ENCODE measurements around the gene HLF. TPM values are rescaled to one million over a fixed set of nuclear protein-coding genes. Genes with fewer than 3 reads are reported as not detected.

The HLF gene
- total and polyA plus RNA-seq, 2 experiments from 2014 or later, result 0.28 TPM; not detected in 1

DNA sequence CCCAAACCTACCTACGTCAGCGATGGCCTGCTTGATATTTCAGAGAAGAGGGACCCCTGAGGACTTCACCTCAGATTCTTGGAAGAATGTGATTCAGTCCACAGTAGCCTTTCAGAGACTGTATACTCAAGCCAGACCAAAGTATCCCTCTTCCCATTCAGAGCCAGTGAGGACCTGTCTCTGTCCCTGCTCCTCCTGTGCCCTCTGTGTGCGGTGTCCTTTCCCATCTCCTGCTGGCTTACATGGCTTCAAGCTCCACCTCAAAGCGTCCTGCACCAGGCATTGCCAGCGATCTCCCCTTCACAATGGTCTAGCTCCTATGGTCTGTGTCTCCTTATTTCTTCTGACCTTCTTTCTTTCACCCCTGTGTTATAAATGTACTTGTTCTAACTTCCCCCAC, 39.5 kb upstream of the HLF start:
- H3K4me3 Mint-ChIP-seq, result no peak overlapping the region
- H3K9me3 Mint-ChIP-seq, result no peaks in the 10 kb centered on the region
- TF ChIP-seq ZNF114 (CRISPR knock-in tag; IDR thresholded peaks at IDR 0.05) (no peak), NANOG (IDR thresholded peaks at IDR 0.05; ENCODE audit: borderline replicate concordance) (no peak), JUNB (IDR thresholded peaks at IDR 0.05; ENCODE audit: unreplicated experiment) (no peak), POLR2AphosphoS5 (IDR thresholded peaks at IDR 0.05; ENCODE audit: low read depth) (no peak), STAT1 (IDR thresholded peaks at IDR 0.05; ENCODE audit: unreplicated experiment) (no peak), CREB1 (CRISPR knock-in tag; IDR thresholded peaks at IDR 0.05; ENCODE audit: low read depth) (no peak)
- TF ChIP-seq, protein P1, sequence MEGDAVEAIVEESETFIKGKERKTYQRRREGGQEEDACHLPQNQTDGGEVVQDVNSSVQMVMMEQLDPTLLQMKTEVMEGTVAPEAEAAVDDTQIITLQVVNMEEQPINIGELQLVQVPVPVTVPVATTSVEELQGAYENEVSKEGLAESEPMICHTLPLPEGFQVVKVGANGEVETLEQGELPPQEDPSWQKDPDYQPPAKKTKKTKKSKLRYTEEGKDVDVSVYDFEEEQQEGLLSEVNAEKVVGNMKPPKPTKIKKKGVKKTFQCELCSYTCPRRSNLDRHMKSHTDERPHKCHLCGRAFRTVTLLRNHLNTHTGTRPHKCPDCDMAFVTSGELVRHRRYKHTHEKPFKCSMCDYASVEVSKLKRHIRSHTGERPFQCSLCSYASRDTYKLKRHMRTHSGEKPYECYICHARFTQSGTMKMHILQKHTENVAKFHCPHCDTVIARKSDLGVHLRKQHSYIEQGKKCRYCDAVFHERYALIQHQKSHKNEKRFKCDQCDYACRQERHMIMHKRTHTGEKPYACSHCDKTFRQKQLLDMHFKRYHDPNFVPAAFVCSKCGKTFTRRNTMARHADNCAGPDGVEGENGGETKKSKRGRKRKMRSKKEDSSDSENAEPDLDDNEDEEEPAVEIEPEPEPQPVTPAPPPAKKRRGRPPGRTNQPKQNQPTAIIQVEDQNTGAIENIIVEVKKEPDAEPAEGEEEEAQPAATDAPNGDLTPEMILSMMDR (conservative IDR thresholded peaks at IDR 0.05; ENCODE audit: low read depth in 2 of 2), result no peak
- TF ChIP-seq, protein P2, sequence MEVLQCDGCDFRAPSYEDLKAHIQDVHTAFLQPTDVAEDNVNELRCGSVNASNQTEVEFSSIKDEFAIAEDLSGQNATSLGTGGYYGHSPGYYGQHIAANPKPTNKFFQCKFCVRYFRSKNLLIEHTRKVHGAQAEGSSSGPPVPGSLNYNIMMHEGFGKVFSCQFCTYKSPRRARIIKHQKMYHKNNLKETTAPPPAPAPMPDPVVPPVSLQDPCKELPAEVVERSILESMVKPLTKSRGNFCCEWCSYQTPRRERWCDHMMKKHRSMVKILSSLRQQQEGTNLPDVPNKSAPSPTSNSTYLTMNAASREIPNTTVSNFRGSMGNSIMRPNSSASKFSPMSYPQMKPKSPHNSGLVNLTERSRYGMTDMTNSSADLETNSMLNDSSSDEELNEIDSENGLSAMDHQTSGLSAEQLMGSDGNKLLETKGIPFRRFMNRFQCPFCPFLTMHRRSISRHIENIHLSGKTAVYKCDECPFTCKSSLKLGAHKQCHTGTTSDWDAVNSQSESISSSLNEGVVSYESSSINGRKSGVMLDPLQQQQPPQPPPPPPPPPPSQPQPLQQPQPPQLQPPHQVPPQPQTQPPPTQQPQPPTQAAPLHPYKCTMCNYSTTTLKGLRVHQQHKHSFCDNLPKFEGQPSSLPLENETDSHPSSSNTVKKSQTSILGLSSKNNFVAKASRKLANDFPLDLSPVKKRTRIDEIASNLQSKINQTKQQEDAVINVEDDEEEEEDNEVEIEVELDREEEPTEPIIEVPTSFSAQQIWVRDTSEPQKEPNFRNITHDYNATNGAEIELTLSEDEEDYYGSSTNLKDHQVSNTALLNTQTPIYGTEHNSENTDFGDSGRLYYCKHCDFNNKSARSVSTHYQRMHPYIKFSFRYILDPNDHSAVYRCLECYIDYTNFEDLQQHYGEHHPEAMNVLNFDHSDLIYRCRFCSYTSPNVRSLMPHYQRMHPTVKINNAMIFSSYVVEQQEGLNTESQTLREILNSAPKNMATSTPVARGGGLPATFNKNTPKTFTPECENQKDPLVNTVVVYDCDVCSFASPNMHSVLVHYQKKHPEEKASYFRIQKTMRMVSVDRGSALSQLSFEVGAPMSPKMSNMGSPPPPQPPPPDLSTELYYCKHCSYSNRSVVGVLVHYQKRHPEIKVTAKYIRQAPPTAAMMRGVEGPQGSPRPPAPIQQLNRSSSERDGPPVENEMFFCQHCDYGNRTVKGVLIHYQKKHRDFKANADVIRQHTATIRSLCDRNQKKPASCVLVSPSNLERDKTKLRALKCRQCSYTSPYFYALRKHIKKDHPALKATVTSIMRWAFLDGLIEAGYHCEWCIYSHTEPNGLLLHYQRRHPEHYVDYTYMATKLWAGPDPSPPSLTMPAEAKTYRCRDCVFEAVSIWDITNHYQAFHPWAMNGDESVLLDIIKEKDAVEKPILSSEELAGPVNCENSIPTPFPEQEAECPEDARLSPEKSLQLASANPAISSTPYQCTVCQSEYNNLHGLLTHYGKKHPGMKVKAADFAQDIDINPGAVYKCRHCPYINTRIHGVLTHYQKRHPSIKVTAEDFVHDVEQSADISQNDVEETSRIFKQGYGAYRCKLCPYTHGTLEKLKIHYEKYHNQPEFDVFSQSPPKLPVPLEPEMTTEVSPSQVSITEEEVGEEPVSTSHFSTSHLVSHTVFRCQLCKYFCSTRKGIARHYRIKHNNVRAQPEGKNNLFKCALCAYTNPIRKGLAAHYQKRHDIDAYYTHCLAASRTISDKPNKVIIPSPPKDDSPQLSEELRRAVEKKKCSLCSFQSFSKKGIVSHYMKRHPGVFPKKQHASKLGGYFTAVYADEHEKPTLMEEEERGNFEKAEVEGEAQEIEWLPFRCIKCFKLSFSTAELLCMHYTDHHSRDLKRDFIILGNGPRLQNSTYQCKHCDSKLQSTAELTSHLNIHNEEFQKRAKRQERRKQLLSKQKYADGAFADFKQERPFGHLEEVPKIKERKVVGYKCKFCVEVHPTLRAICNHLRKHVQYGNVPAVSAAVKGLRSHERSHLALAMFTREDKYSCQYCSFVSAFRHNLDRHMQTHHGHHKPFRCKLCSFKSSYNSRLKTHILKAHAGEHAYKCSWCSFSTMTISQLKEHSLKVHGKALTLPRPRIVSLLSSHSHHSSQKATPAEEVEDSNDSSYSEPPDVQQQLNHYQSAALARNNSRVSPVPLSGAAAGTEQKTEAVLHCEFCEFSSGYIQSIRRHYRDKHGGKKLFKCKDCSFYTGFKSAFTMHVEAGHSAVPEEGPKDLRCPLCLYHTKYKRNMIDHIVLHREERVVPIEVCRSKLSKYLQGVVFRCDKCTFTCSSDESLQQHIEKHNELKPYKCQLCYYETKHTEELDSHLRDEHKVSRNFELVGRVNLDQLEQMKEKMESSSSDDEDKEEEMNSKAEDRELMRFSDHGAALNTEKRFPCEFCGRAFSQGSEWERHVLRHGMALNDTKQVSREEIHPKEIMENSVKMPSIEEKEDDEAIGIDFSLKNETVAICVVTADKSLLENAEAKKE (CRISPR knock-in tag; IDR thresholded peaks at IDR 0.05), result no peak

More for the DNA sequence above, 39.5 kb upstream of the HLF start:
- Histone ChIP-seq H3K4me2 (no peak overlapping the region), H3F3A (replicated peaks; ENCODE audit: low read depth) (no peaks in the 10 kb centered on the region), H3K4me3 (no peak overlapping the region), H4K20me1 (replicated peaks; ENCODE audit: insufficient read depth) (no peaks in the 10 kb centered on the region), H3K36me3 (ENCODE audit: insufficient read depth) (no peaks in the 10 kb centered on the region), H3K4me1 (ENCODE audit: insufficient read depth) (no peaks in the 10 kb centered on the region), H3K9me2 (ENCODE audit: insufficient read depth) (no peaks in the 10 kb centered on the region), H3K27me3 (ENCODE audit: insufficient read depth) (no peaks in the 10 kb centered on the region), H3K79me2 (replicated peaks; ENCODE audit: insufficient read depth) (no peaks in the 10 kb centered on the region), H2AFZ (no peak overlapping the region), H3K27ac (ENCODE audit: low read depth) (no peak overlapping the region)
- no peak for ATAC-seq
- Mint-ChIP-seq H3K36me3 (ENCODE audit: low read depth) (no peaks in the 10 kb centered on the region), H3K27me3 (ENCODE audit: insufficient read depth, low read depth, poor library complexity) (peaks cover 1% of the 10 kb centered on the region), H3K27ac (no peak overlapping the region), H3K4me1 (no peaks in the 10 kb centered on the region)
- DNase-seq (ENCODE audit: low spot score), result no peak

Data from GM23338 (cell line).